Stimulated activated CD4-positive, alpha-beta T cell treated with anti-CD3 and anti-CD28 coated beads, TNF-alpha, amount 100 ng/mL, for 48 hours (primary cell): ENCODE data around the gene ADNP2.

Source experiments
- DNase-seq, 3 donors: peaks; one replicate each; pipeline ENCODE4 v3.0.0-alpha.2; 2020; ENCODE audit warnings: low read depth in 3 of 3

ADNP2 gene

GRCh38 chr18:80172056-80172455 lies 63.0 kb downstream of the ADNP2 start:
- DNase-seq = no peak

GRCh38 chr18:80173060-80173459 lies 64.0 kb downstream of the ADNP2 start:
- DNase-seq = no peak

- no peak for DNase-seq
Measured at GRCh38 chr18:80175451-80176204, 66.6 kb downstream of the ADNP2 start.

GRCh38 chr18:80176334-80177073 lies 67.4 kb downstream of the ADNP2 start:
- DNase-seq = no peak

GRCh38 chr18:80177128-80177527 lies 68.1 kb downstream of the ADNP2 start:
- no peak for DNase-seq

GRCh38 chr18:80178935-80179818 lies 70.1 kb downstream of the ADNP2 start:
- DNase-seq = no peak

GRCh38 chr18:80179857-80180558 lies 70.9 kb downstream of the ADNP2 start:
- no peak for DNase-seq

GRCh38 chr18:80180778-80181564 lies 71.9 kb downstream of the ADNP2 start:
- no peak for DNase-seq

- DNase-seq = no peak
Measured at GRCh38 chr18:80181642-80182461, 72.8 kb downstream of the ADNP2 start.

GRCh38 chr18:80182855-80183254 lies 73.8 kb downstream of the ADNP2 start:
- no peak for DNase-seq

GRCh38 chr18:80183273-80184050 lies 74.4 kb downstream of the ADNP2 start:
- DNase-seq = no peak

GRCh38 chr18:80184243-80184772 lies 75.2 kb downstream of the ADNP2 start:
- DNase-seq = no peak

- DNase-seq = no peak
Measured at GRCh38 chr18:80185545-80185944, 76.5 kb downstream of the ADNP2 start.

GRCh38 chr18:80187956-80188642 lies 79.0 kb downstream of the ADNP2 start:
- DNase-seq = no peak

GRCh38 chr18:80188643-80189530 lies 79.8 kb downstream of the ADNP2 start:
- DNase-seq = no peak

GRCh38 chr18:80189531-80189865 lies 80.4 kb downstream of the ADNP2 start:
- no peak for DNase-seq
